ENCODE results near the gene PPP1R1C.

Gene PPP1R1C

DNA sequence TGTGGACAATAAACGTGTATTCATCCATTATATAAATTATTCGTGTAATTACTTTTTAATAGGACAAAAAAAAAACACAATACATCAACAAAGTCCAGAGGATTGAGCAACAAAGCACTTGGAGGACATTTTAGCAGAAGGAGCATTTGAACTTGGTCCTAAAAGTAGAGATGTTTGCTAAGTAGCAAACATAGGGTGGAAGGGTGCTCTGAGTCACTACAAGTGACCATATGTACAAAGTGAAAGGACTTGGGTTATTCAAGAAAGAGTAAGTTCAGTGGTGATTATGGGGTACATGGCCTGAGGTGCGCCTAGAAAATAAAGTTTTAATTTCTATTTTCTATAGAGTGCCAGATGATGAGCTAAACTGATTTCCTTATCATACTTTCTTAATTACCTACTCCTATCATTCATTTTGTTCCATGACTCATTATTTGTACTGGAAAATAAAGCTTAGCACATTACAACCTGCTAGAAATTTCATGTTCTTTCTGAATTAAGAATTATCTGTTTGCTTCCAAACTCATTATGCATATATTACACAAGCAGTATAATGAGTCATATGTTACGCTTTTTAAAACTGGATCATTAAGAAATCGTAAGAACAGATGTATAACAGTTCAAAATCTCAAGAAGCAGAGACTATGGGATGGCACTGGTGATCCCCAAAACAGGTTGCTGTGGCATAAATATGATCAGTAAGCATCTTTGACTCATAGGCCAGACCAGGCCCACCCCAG is 13.1 kb upstream of the PPP1R1C start:
- DNase-seq, result no peak

DNA sequence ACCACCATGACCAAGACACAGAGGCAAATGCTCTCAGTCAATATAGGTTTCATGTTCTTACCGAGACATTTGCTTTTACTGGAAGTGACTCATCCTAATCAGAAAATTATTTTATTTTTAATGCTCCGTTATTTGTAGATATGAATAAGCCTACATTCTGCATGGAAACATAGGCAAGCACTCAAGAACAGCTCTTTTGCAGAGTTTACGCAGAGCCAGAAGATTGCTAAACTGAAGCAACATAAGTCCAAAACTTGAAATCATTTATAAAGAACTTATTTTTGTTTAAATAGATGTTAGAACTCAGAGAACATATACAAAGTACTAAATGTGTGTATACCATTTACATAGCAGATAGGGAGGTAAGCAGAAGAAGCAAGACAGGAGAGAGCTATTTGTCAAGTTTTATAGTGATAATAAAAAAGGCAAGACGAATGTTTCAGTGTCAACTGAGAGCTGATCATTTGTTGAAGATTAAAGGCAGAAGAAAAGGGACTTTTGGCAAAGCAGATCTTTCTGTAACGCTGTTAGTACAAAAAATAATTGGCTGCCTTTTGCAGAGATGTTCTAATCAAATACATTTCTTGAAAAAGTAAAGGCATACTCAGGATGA is 12.4 kb upstream of the PPP1R1C start:
- DNase-seq, result no peak

GRCh38 chr2:181977661-181978350 is 7.8 kb upstream of the PPP1R1C start:
- DNase-seq, result no peak

DNA sequence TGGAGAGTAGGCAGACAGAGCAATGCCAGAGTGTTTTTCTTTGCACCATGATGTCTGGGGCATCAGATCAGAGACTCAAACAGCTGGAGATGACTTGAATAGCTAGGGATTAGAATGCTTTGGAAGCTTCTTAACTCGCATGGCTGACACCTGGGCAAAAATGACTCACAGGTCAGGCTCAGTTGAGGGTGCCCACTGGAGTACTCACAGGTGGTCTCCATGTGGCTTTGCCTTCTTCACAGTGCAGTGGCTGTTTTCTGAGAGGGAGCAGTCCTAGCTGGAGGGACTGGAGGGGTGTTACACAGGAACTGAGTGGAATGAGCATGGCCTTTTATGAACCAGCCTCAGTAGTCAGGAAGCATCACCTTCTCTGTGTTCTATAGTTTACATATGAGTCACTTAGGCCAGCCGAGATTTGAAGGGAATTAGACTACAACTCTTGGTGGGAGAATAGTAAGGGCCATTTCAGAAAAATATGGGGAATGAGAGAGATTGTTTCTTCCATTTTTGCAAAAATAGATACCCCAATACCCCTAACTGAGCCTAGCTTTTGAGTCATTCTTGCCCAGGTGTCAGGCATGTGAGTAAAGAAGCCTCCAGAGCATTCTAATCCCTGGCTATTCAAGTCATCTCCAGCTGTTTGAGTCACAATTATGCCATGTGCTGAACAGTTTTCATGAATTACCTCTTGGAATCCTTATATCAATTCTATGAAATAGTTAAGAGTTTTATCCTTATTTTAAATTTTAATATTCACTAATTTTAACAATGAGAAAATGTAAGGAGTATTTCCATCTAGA is 7.1 kb upstream of the PPP1R1C start:
- DNase-seq, result no peak

DNA sequence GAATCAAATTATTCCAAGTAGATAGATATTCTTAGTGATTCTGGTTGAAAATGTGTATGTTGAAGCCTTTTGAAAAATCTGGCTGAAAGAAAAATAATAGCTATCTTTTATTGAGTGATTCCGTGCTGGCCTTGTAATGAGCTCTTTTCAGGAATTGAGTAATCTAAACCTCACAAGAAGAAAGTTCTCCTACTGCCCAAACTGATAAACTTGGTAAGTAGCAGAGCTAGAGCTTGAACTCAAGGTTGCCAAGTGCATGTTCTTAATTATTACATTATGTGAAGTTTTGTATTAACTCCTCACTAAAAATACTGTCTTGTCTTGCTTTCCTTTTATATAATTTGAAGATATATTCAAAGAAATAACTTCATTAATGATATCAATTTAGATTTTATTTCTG is 1.6 kb upstream of the PPP1R1C start:
- no peak for DNase-seq

GRCh38 chr2:181984814-181985631 is 630 bp upstream of the PPP1R1C start:
- DNase-seq, result no peak

DNA sequence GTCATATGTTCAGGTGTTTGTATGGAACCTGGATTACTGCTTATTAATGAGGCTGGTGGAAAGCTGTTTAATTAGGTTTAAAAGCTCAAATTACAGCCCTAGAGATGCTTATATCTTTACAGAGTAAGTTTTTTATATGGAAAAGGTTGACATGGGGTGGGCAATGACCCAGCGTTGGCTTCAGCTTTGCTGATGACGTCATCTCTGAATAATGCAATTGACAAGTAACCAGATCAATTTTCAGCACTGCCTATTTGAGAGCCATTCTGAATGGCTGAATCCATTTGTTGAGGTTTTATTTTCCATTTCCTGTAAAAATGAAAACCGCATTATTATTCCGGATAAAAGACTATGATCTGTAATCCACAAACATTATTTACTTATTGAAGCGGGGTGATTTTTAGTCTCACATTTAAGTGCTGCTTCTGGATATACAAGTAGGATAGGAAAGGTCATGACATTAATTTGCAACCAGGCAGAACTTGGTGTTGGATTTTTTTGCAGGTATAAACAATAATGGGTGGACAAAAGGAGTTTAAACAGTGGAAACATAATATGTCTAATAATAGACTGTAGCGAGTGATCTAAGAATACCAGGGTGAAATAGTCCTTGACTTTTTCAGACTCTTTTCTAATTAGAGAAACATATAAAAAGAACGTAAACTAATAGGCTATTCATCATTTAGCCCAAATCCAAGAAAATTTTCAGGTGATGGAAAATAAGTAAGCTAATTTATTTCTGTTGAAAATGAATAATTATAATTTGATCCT is 2.7 kb downstream of the PPP1R1C start:
- DNase-seq, result no peak

DNA sequence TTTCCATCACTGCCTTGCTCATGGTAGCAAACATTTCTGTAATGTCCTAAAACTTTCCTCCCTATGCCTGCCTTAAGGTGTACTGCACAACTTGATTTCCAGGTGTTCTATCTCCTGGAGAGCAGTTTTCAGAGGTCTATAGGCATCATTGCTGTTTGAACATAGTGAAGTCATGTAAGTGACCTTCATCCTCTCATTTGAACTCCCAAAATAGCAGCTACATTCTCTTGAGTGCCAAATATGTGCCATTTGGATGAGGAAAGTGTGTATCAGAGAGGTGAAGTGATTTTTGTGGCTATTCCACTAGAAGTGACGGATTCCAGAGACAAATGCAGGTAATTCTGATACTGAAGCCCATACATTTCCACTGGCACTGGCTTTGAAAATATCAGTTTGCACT is 3.4 kb downstream of the PPP1R1C start:
- DNase-seq, result no peak

GRCh38 chr2:181991171-181991885 is 5.7 kb downstream of the PPP1R1C start:
- DNase-seq, result no peak

DNA sequence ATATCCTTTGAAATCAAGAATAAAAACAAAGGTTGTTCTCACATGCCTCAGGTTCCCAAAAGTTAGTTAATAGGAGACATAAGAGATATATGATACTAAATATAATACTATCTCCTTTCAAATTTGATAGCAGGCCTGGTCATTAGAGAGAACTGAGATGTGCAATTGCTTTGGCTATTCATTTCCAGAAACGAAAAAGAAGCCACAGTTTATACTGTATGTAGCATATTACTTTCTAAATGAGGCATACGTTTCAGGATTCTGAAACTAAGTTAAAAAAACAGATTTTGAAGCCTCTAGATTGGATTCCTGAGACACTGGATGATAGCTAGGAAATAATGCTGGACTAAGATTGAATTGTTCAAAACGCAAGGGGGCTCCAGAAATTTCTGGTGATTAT is 7.1 kb downstream of the PPP1R1C start:
- peak in 1 of 5 experiments; percentile 46 for DNase-seq

DNA sequence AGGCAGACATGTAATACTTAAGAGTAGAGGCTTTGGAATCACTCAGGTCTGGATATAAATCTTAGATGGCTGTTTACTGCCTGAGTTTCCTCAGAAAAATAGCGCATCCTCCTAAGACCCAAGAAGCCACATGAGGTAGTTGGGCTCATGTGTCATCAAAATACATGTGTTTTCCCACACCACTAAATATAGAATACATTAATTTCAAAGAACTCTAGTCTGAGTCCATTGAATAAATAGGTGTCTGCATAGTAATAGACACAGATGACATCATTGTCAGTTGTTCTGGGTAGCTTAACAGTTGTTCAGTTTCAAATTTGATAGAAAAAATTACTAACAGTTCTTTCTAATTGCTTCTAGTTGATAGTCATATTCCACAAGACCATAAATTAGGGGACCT is 9.6 kb downstream of the PPP1R1C start:
- no peak for DNase-seq

DNA sequence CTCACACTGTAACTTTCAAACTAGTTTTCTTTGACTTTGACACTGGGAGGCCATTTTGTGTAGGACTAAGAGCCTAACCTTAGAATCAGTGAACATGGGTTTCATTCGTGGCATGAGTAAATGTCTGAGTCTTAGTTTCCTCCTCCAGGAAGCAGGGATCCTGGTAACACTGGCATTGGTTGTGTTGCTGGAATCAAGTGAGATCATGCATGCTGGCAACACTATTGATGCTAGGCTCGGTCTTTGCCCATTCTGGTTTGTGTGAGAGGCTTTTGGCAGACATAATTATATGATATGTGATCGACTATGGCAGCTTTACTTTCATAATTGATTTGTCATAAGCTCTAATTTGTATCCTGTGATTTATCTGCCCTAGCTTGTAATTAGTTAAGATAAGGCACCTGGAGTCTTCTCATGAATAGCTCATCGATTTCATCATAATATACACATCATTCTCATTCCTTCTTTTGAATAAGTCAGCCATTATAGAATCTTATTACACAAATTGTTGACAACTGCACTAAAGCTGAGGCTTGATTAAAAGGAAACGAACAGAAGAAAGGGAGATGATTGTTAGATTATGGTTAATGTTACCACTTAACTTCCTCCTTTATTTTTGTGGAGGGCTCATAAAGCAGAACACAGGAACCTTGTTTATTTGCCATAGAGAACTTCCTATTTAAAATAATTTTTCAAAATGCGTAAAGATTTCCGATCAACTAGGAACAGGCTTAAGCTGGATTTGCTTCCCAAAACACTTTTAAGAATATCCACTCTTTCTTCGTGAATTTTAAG is 12.6 kb downstream of the PPP1R1C start:
- DNase-seq, result peak in 1 of 5 experiments; percentile 15

DNA sequence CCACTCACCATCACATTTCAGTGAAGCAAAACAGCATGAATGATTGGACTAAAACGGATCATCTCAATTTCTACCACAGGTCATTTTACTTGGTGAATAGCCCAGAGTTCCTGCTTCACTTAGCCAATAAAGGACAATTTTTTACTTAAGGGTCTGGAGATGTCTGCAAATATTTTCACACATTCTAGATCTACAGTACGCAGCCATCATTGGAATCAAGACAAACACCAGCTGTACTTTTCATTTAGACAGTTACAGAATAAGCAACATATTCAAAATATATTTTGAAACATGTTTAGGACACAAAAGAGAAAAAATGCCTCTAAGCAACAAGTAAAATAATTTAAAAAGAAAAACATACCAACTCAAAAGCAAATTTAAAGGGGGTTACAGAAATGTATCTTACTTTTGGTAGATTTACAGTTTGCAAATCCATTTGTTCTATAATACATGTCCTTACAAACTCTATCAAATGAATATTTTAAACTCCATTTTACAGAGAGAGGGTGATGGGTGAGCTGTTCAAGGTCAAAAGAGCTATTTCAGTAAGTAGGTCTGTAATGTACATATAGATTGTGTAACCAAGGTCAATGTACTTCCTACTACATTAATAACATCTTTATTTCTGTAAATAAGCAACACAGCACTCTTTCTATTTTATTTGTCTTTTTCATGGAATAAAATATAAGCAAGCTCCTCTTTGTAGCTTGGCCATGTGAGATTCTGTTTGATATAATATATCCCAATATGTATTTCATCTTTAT is 13.4 kb downstream of the PPP1R1C start:
- no peak for DNase-seq

GRCh38 chr2:181999911-182000310 is 14.3 kb downstream of the PPP1R1C start:
- DNase-seq, result no peak

GRCh38 chr2:182004945-182005520 is 19.4 kb downstream of the PPP1R1C start:
- no peak for DNase-seq

GRCh38 chr2:182006595-182007341 is 21.1 kb downstream of the PPP1R1C start:
- no peak for DNase-seq

DNA sequence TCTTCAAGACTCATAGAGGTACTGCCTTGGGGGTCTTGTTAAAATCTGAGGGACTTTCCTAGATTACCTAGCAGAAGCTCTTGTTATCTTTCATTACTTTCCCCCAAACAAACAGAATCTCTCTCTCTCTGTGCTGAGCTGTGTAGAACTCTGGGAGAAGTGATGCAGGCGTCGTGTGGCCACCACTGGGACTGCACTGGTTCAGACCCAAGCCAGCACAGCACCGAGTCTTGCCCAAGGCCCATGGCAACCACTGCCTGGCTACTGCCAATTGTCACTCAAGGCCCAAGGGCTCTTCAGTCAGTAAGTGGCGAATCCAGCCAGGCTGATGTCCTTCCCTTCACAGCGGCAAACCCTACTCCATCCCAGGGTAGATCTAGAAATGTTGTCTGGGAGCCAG is 28.6 kb downstream of the PPP1R1C start:
- DNase-seq, result no peak
